Stimulated activated CD8-positive, alpha-beta memory T cell treated with anti-CD3 and anti-CD28 coated beads, Interleukin-7, amount 100 ng/mL, for 24 hours (primary cell): Measurements from ENCODE around the gene IL31.
"Not testable (repeated sequence)": the region's sequence is repeated elsewhere in the genome, so short reads cannot be mapped to it uniquely, and the experiment has no call there.

Experiments
- DNase-seq: peaks from one replicate; pipeline ENCODE4 v3.0.0-alpha.2; 2020; ENCODE audit warnings: low read depth

The IL31 gene

GRCh38 chr12:122174155-122174845 is at the start of gene IL31:
TSS of gene IL31 (minus strand) at chr12:122174221. CDS start at chr12:122174172, 49 bp downstream.
- DNase-seq: no peak

GRCh38 chr12:122216445-122216844 is 42.4 kb upstream of the IL31 start:
- DNase-seq: no peak

GRCh38 chr12:122215771-122216170 is 41.8 kb upstream of the IL31 start:
- DNase-seq: no peak

GRCh38 chr12:122208073-122208820 is 34.2 kb upstream of the IL31 start:
- DNase-seq: no peak

GRCh38 chr12:122207391-122207790 is 33.4 kb upstream of the IL31 start:
- DNase-seq: no peak

- no peak for DNase-seq
Measured at GRCh38 chr12:122206976-122207375, 33.0 kb upstream of the IL31 start.

GRCh38 chr12:122206111-122206881 is 32.3 kb upstream of the IL31 start:
- no peak for DNase-seq

GRCh38 chr12:122205053-122205925 is 31.3 kb upstream of the IL31 start:
- no peak for DNase-seq

- DNase-seq: no peak
Measured at GRCh38 chr12:122204167-122205052, 30.4 kb upstream of the IL31 start.

GRCh38 chr12:122203301-122204166 is 29.5 kb upstream of the IL31 start, which contains the start of gene B3GNT4:
TSS of gene B3GNT4 (plus strand) at chr12:122203709. CDS start at chr12:122204619, 910 bp downstream.
- peak; percentile 30 for DNase-seq

GRCh38 chr12:122202811-122203210 is 28.8 kb upstream of the IL31 start:
- DNase-seq: not testable (repeated sequence)

- DNase-seq: no peak
Measured at GRCh38 chr12:122202017-122202416, 28.0 kb upstream of the IL31 start.

- DNase-seq: no peak
Measured at GRCh38 chr12:122201381-122201780, 27.4 kb upstream of the IL31 start.

GRCh38 chr12:122200541-122201175 is 26.6 kb upstream of the IL31 start:
- DNase-seq: no peak

- DNase-seq: no peak
Measured at GRCh38 chr12:122199484-122200355, 25.7 kb upstream of the IL31 start.

- no peak for DNase-seq
Measured at GRCh38 chr12:122197612-122197966, 23.6 kb upstream of the IL31 start.

GRCh38 chr12:122195405-122195804 is 21.4 kb upstream of the IL31 start:
- DNase-seq: no peak

GRCh38 chr12:122194804-122195203 is 20.8 kb upstream of the IL31 start:
- DNase-seq: no peak
